HEK293 (cell line): ENCODE measurements around the gene TMEM145.

ENCODE experiments used
- CTCF ChIA-PET: fragments of 350-600 bp; formaldehyde crosslinking; extraction: SDS; loops from one replicate; lab custom pipeline; 2021; ENCODE audit warnings: antibody characterized with exemption; lab: Yijun Ruan, JAX
- POLR2A ChIA-PET: fragments of 300-600 bp; formaldehyde crosslinking; extraction: SDS; loops from one replicate; lab custom pipeline; 2020; ENCODE audit warnings: antibody characterized with exemption, inconsistent platforms; lab: Yijun Ruan, JAX
- H3K27ac ChIP-seq: fragments of 200-500 bp; sonication (Bioruptor generic); 2 replicates; pipeline ENCODE4 v1.5.1; 2014; ENCODE audit warnings: low read depth, low read length, control low read depth, inconsistent platforms; ENCODE audit errors: extremely low read depth
- H3K36me3 ChIP-seq, 2 experiments: fragments of 200-500 bp in 1 of 2; sonication (Bioruptor generic) in 1 of 2; 1 replicate in 1 of 2; 2 replicates in 1 of 2; pipeline ENCODE4 v1.5.1; 2014 to 2017; ENCODE audit warnings: inconsistent platforms in 2 of 2, low read length in 2 of 2; ENCODE audit not compliant: control insufficient read depth in 2 of 2, insufficient read depth in 1 of 2
- H3K4me1 ChIP-seq: fragments of 200-500 bp; sonication (Bioruptor generic); 2 replicates; pipeline ENCODE4 v1.5.1; 2014; ENCODE audit warnings: mild to moderate bottlenecking, low read length, inconsistent platforms; ENCODE audit not compliant: control insufficient read depth, insufficient read depth
- H3K4me3 ChIP-seq: 2 replicates; pipeline ENCODE4 v1.5.1; 2011; ENCODE audit warnings: low read depth, mild to moderate bottlenecking, control low read depth, low read length, moderate library complexity
- H3K9me3 ChIP-seq: fragments of 200-500 bp; sonication (Bioruptor generic); 2 replicates; pipeline ENCODE4 v1.5.1; 2014; ENCODE audit warnings: low read depth, low read length, inconsistent platforms; ENCODE audit not compliant: control insufficient read depth, insufficient read depth
- BCL11B ChIP-seq: fragments of 450-650 bp; formaldehyde crosslinking; IDR thresholded peaks from 2 replicates; pipeline ENCODE4 v1.5.1; 2016; ENCODE audit warnings: low read depth, missing biosample characterization, missing genetic modification characterization
- GLIS1 ChIP-seq: fragments of 450-650 bp; formaldehyde crosslinking; IDR thresholded peaks from 2 replicates; pipeline ENCODE4 v1.5.1; 2016; ENCODE audit warnings: missing biosample characterization, missing genetic modification characterization
- IKZF3 ChIP-seq: fragments of 450-650 bp; IDR thresholded peaks from 2 replicates; pipeline ENCODE4 v1.5.0; 2018; ENCODE audit warnings: missing biosample characterization, mild to moderate bottlenecking, missing genetic modification characterization, moderate library complexity
- OVOL3 ChIP-seq: fragments of 450-650 bp; formaldehyde crosslinking; IDR thresholded peaks from 2 replicates; pipeline ENCODE4 v1.5.1; 2016; ENCODE audit warnings: missing biosample characterization, missing genetic modification characterization
- ZBTB7A ChIP-seq: fragments of 450-650 bp; formaldehyde crosslinking; IDR thresholded peaks from 2 replicates; pipeline ENCODE4 v1.5.1; 2016; ENCODE audit warnings: low read depth, missing biosample characterization, missing genetic modification characterization
- ZFP69B ChIP-seq: fragments of 450-650 bp; formaldehyde crosslinking; IDR thresholded peaks from 2 replicates; pipeline ENCODE4 v1.5.1; 2016; ENCODE audit warnings: missing biosample characterization, missing genetic modification characterization
- ZNF157 ChIP-seq: fragments of 450-650 bp; formaldehyde crosslinking; IDR thresholded peaks from 2 replicates; pipeline ENCODE4 v1.5.1; 2016; ENCODE audit warnings: missing biosample characterization, missing genetic modification characterization
- ZNF16 ChIP-seq: fragments of 450-650 bp; formaldehyde crosslinking; IDR thresholded peaks from 2 replicates; pipeline ENCODE4 v1.5.1; 2016; ENCODE audit warnings: low read depth, missing biosample characterization, missing genetic modification characterization
- ZNF202 ChIP-seq: fragments of 450-650 bp; formaldehyde crosslinking; IDR thresholded peaks from 2 replicates; pipeline ENCODE4 v1.5.1; 2016; ENCODE audit warnings: missing biosample characterization, missing genetic modification characterization, borderline replicate concordance
- ZNF211 ChIP-seq: fragments of 450-650 bp; formaldehyde crosslinking; IDR thresholded peaks from 2 replicates; pipeline ENCODE4 v1.5.1; 2016; ENCODE audit warnings: low read depth, missing biosample characterization, missing genetic modification characterization
- ZNF214 ChIP-seq: fragments of 450-650 bp; formaldehyde crosslinking; IDR thresholded peaks from 2 replicates; pipeline ENCODE4 v1.5.1; 2017; ENCODE audit warnings: missing biosample characterization, mild to moderate bottlenecking, missing genetic modification characterization, borderline replicate concordance
- ZNF24 ChIP-seq: fragments of 450-650 bp; formaldehyde crosslinking; IDR thresholded peaks from 2 replicates; pipeline ENCODE4 v1.5.1; 2016; ENCODE audit warnings: missing biosample characterization, missing genetic modification characterization
- ZNF266 ChIP-seq: fragments of 450-650 bp; formaldehyde crosslinking; IDR thresholded peaks from 2 replicates; pipeline ENCODE4 v1.5.1; 2016; ENCODE audit warnings: missing biosample characterization, missing genetic modification characterization, low read depth
- ZNF366 ChIP-seq: fragments of 450-650 bp; formaldehyde crosslinking; conservative IDR thresholded peaks from 2 replicates; pipeline ENCODE4 v1.5.1; 2016; ENCODE audit warnings: missing biosample characterization, missing genetic modification characterization
- ZNF548 ChIP-seq: fragments of 450-650 bp; formaldehyde crosslinking; IDR thresholded peaks from 2 replicates; pipeline ENCODE4 v1.5.1; 2016; ENCODE audit warnings: missing biosample characterization, missing genetic modification characterization
- ZNF596 ChIP-seq: fragments of 450-650 bp; IDR thresholded peaks from 2 replicates; pipeline ENCODE4 v1.5.0; 2018; ENCODE audit warnings: missing biosample characterization, mild to moderate bottlenecking, missing genetic modification characterization, moderate library complexity
- ZNF677 ChIP-seq: fragments of 450-650 bp; IDR thresholded peaks from 2 replicates; pipeline ENCODE4 v1.5.0; 2018; ENCODE audit warnings: missing biosample characterization, mild to moderate bottlenecking, missing genetic modification characterization, moderate library complexity
- ZNF776 ChIP-seq: fragments of 450-650 bp; formaldehyde crosslinking; IDR thresholded peaks from 2 replicates; pipeline ENCODE4 v1.5.0; 2017; ENCODE audit warnings: missing biosample characterization, missing genetic modification characterization, borderline replicate concordance
- ZNF792 ChIP-seq: fragments of 450-650 bp; formaldehyde crosslinking; IDR thresholded peaks from 2 replicates; pipeline ENCODE4 v1.5.1; 2016; ENCODE audit warnings: missing biosample characterization, missing genetic modification characterization
- ZNF837 ChIP-seq: fragments of 450-650 bp; formaldehyde crosslinking; IDR thresholded peaks from 2 replicates; pipeline ENCODE4 v1.5.1; 2016; ENCODE audit warnings: missing biosample characterization, missing genetic modification characterization
- ZXDB ChIP-seq: fragments of 450-650 bp; formaldehyde crosslinking; IDR thresholded peaks from 2 replicates; pipeline ENCODE4 v1.5.1; 2016; ENCODE audit warnings: missing biosample characterization, missing genetic modification characterization
- TF ChIP-seq, protein P1 (sequence below): fragments of 450-650 bp; formaldehyde crosslinking; IDR thresholded peaks from 2 replicates; pipeline ENCODE4; 2016; ENCODE audit warnings: missing biosample characterization, missing genetic modification characterization
- TF ChIP-seq, protein P2 (sequence below): fragments of 450-650 bp; formaldehyde crosslinking; IDR thresholded peaks from 2 replicates; pipeline ENCODE4 v1.5.1; 2016; ENCODE audit warnings: missing biosample characterization, missing genetic modification characterization
- TF ChIP-seq, protein P3 (sequence below): fragments of 450-650 bp; IDR thresholded peaks from 2 replicates; pipeline ENCODE4 v1.5.1; 2018; ENCODE audit warnings: missing biosample characterization, mild to moderate bottlenecking, missing genetic modification characterization
- TF ChIP-seq, protein P4 (sequence below): IDR thresholded peaks from 2 replicates; pipeline ENCODE4 v1.6.1; 2011; ENCODE audit warnings: mild to moderate bottlenecking, low read depth, low read length, borderline replicate concordance
- TF ChIP-seq, protein P5 (sequence below): fragments of 450-650 bp; formaldehyde crosslinking; IDR thresholded peaks from 2 replicates; pipeline ENCODE4 v1.5.1; 2016; ENCODE audit warnings: missing biosample characterization, missing genetic modification characterization
- TF ChIP-seq, protein P6 (sequence below): sonication (generic); formaldehyde crosslinking; IDR thresholded peaks from 2 replicates; pipeline ENCODE4 v1.8.1; 2022; ENCODE audit warnings: mild to moderate bottlenecking, moderate library complexity, missing genetic modification reagents
- TF ChIP-seq, protein P7 (sequence below): fragments of 450-650 bp; formaldehyde crosslinking; IDR thresholded peaks from 2 replicates; pipeline ENCODE4 v1.5.1; 2017; ENCODE audit warnings: missing biosample characterization, missing genetic modification characterization

The TMEM145 gene

DNA sequence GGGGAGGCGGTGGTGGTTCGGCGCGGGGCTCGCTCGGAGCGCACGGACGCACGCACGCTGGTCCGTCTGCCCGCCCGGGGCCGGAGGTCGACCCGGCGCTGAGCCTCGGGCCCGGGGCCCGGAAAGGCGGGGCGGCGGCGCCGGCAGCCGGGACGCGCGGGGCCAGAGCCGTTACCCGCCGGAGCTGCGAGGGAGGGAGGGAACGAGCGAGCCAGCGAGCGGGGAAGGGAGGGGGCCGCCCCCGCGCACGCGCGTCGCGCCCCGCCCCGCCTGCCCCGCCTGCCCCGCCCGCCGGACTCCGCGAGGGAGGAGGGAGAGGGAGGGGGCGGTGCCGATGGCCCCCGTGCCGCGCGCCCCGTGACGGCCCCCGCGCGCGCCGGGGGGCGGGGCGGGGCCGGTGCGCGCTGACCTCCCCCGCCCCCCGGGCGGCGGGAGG is 29.0 kb upstream of the TMEM145 start:
- H3K4me3 ChIP-seq: peak overlapping the region; percentile 37
- H3K36me3 ChIP-seq: peaks cover 0 to 25% of the 10 kb centered on the region in 2 experiments; a peak in 1 of 3 replicates
- CTCF ChIA-PET: no interaction called here
- H3K4me1 ChIP-seq: peaks cover 49% of the 10 kb centered on the region
- H3K9me3 ChIP-seq: no peaks in the 10 kb centered on the region
- POLR2A ChIA-PET: interaction anchor here (1.0 to 12.3 kb wide), 2 partner anchors 11 to 37 kb away, joined by 4 to 242 read pairs; partner anchors contain the start of gene GSK3A
- H3K27ac ChIP-seq: peak overlapping the region; percentile 90
- TF ChIP-seq OVOL3 (tag by site-specific recombination) (no peak), ZFP69B (tag by site-specific recombination) (no peak), ZNF16 (tag by site-specific recombination) (no peak), ZNF776 (tag by site-specific recombination) (no peak), ZBTB7A (no peak), ZNF837 (no peak), ZXDB (tag by site-specific recombination) (no peak), ZNF792 (tag by site-specific recombination) (no peak), GLIS1 (tag by site-specific recombination) (no peak), ZNF211 (tag by site-specific recombination) (no peak), ZNF596 (peak; percentile 26; the same call in 1 of the 2 replicates), ZNF366 (tag by site-specific recombination) (no peak), ZNF24 (tag by site-specific recombination) (no peak), ZNF214 (tag by site-specific recombination) (no peak), IKZF3 (tag by site-specific recombination) (0 out of 2 replicates have a peak, but pooled peaks have one; percentile 20), ZNF266 (tag by site-specific recombination) (no peak), ZNF677 (tag by site-specific recombination) (peak; percentile 37; the same call in 1 of the 2 replicates), ZNF548 (tag by site-specific recombination) (no peak), ZNF202 (tag by site-specific recombination) (no peak), ZNF157 (tag by site-specific recombination) (no peak), BCL11B (tag by site-specific recombination) (no peak)
- TF ChIP-seq, protein P1, sequence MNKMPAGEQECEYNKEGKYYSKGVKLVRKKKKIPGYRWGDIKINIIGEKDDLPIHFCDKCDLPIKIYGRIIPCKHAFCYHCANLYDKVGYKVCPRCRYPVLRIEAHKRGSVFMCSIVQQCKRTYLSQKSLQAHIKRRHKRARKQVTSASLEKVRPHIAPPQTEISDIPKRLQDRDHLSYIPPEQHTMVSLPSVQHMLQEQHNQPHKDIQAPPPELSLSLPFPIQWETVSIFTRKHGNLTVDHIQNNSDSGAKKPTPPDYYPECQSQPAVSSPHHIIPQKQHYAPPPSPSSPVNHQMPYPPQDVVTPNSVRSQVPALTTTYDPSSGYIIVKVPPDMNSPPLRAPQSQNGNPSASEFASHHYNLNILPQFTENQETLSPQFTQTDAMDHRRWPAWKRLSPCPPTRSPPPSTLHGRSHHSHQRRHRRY (tag by site-specific recombination): no peak
- TF ChIP-seq, protein P2, sequence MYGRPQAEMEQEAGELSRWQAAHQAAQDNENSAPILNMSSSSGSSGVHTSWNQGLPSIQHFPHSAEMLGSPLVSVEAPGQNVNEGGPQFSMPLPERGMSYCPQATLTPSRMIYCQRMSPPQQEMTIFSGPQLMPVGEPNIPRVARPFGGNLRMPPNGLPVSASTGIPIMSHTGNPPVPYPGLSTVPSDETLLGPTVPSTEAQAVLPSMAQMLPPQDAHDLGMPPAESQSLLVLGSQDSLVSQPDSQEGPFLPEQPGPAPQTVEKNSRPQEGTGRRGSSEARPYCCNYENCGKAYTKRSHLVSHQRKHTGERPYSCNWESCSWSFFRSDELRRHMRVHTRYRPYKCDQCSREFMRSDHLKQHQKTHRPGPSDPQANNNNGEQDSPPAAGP (tag by site-specific recombination): no peak
- TF ChIP-seq, protein P3, sequence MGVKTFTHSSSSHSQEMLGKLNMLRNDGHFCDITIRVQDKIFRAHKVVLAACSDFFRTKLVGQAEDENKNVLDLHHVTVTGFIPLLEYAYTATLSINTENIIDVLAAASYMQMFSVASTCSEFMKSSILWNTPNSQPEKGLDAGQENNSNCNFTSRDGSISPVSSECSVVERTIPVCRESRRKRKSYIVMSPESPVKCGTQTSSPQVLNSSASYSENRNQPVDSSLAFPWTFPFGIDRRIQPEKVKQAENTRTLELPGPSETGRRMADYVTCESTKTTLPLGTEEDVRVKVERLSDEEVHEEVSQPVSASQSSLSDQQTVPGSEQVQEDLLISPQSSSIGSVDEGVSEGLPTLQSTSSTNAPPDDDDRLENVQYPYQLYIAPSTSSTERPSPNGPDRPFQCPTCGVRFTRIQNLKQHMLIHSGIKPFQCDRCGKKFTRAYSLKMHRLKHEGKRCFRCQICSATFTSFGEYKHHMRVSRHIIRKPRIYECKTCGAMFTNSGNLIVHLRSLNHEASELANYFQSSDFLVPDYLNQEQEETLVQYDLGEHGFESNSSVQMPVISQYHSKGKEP (tag by site-specific recombination): 0 out of 2 replicates have a peak, but pooled peaks have one; percentile 33
- TF ChIP-seq, protein P4, sequence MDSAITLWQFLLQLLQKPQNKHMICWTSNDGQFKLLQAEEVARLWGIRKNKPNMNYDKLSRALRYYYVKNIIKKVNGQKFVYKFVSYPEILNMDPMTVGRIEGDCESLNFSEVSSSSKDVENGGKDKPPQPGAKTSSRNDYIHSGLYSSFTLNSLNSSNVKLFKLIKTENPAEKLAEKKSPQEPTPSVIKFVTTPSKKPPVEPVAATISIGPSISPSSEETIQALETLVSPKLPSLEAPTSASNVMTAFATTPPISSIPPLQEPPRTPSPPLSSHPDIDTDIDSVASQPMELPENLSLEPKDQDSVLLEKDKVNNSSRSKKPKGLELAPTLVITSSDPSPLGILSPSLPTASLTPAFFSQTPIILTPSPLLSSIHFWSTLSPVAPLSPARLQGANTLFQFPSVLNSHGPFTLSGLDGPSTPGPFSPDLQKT: no peak
- TF ChIP-seq, protein P5, sequence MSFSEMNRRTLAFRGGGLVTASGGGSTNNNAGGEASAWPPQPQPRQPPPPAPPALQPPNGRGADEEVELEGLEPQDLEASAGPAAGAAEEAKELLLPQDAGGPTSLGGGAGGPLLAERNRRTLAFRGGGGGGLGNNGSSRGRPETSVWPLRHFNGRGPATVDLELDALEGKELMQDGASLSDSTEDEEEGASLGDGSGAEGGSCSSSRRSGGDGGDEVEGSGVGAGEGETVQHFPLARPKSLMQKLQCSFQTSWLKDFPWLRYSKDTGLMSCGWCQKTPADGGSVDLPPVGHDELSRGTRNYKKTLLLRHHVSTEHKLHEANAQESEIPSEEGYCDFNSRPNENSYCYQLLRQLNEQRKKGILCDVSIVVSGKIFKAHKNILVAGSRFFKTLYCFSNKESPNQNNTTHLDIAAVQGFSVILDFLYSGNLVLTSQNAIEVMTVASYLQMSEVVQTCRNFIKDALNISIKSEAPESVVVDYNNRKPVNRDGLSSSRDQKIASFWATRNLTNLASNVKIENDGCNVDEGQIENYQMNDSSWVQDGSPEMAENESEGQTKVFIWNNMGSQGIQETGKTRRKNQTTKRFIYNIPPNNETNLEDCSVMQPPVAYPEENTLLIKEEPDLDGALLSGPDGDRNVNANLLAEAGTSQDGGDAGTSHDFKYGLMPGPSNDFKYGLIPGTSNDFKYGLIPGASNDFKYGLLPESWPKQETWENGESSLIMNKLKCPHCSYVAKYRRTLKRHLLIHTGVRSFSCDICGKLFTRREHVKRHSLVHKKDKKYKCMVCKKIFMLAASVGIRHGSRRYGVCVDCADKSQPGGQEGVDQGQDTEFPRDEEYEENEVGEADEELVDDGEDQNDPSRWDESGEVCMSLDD (tag by site-specific recombination): no peak
- TF ChIP-seq, protein P6, sequence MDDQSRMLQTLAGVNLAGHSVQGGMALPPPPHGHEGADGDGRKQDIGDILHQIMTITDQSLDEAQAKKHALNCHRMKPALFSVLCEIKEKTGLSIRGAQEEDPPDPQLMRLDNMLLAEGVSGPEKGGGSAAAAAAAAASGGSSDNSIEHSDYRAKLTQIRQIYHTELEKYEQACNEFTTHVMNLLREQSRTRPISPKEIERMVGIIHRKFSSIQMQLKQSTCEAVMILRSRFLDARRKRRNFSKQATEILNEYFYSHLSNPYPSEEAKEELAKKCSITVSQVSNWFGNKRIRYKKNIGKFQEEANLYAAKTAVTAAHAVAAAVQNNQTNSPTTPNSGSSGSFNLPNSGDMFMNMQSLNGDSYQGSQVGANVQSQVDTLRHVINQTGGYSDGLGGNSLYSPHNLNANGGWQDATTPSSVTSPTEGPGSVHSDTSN (CRISPR knock-in tag): no peak
- TF ChIP-seq, protein P7, sequence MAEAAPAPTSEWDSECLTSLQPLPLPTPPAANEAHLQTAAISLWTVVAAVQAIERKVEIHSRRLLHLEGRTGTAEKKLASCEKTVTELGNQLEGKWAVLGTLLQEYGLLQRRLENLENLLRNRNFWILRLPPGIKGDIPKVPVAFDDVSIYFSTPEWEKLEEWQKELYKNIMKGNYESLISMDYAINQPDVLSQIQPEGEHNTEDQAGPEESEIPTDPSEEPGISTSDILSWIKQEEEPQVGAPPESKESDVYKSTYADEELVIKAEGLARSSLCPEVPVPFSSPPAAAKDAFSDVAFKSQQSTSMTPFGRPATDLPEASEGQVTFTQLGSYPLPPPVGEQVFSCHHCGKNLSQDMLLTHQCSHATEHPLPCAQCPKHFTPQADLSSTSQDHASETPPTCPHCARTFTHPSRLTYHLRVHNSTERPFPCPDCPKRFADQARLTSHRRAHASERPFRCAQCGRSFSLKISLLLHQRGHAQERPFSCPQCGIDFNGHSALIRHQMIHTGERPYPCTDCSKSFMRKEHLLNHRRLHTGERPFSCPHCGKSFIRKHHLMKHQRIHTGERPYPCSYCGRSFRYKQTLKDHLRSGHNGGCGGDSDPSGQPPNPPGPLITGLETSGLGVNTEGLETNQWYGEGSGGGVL (tag by site-specific recombination): no peak
